ENCODE data around the gene ASMTL. TPM values are rescaled to one million over a fixed set of nuclear protein-coding genes. Genes with fewer than 3 reads are reported as not detected.
"Not testable (repeated sequence)": the region's sequence is repeated elsewhere in the genome, so short reads cannot be mapped to it uniquely, and the experiment has no call there.

ASMTL gene
- total RNA-seq, 1 experiment from 2014 or later = 5.6 TPM

DNA sequence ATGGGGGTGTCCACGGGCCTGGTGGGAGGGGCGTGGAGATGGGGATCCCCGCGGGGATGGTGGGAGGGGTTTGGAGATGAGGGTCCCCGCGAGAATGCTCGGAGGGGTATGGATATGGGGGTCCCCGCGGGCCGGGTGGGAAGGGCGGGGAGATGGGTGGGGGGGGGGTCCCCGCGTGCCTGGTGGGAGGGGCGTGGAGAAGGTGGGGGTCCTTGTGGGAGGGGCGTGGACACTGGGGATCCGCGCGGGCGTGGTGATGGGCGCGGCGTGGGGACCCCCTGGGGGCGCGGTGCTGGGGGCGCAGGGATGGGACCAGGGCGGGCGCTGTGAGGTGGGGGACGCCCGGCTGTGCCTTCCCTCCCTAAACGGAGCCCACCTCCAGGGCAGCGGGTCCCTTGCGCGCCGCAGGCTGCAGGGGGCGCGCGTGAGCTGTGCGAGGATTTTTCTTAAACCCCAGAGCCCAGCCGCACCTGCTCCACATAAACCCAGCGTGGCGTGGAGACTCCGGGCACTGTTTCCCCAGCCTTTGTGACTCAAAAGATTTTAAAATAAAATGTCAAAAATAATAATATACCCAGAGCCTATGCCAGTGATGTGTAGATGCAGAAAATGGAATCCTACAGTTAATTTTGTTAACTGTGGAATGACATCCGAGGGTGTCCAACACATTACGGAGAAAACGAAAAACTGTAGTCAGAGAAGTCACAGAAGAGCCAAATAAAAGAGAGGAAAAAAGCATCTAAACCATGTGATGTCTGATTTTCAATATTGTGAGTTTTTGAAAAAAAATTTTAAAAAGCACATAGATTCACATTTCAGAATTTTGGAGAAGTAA, 1.5 kb upstream of the ASMTL start:
- peak; percentile 58 for DNase-seq (ENCODE audit: low read depth)

DNA sequence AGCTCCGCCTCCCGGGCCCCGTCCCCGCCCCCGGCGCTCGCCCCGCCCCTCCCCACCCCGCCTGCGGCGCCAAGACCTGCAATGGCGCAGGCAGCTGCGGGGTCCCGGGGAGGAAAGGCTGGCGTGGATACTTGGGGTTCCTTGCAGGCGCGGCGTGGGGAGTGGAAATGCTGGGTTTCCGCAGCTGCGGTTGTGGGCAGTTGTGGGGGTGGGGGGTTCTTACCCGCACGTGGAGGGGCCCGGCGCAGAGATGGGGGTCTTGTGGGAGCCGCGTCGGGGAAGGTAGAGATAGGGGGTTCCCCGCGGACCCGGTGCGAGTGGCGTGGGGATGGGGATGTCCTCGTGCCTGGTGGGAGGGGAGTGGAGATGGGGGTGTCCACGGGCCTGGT, 680 bp upstream of the ASMTL start:
- no peak for DNase-seq (ENCODE audit: low read depth)

DNA sequence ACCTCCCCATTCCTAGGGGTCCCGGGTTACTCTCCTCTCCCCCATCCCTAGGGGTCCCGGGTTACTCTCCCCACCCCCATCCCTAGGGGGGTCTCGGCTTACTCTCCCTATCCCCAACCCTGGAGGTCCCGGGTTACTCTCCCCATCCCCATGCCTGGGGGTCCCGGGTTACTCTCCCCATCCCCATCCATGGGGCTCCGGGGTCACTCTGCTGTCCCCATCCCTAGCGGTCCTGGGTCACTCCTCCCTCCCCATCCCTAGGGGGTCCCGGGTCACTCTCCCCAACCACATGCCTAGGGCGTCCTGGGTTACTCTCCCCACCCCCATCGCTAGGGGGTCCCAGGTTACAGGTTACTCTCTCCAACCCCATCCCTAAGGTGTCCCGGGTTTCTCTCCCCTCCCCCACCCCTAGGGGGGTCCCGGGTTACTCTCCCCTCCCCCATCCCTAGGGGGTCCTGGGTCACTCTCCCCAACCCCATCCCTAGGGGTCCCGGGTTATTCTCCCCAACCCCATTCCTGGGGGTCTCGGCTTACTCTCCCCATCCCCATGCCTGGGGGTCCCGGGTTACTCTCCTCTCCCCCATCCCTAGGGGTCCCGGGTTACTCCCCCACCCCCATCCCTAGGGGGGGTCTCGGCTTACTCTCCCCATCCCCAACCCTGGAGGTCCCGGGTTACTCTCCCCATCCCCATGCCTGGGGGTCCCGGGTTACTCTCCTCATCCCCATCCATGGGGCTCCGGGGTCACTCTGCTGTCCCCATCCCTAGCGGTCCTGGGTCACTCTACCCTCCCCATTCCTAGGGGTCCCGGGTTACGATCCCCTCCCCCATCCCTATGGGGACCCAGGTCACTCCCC, 821 bp downstream of the ASMTL start:
- DNase-seq (ENCODE audit: low read depth) = no peak

DNA sequence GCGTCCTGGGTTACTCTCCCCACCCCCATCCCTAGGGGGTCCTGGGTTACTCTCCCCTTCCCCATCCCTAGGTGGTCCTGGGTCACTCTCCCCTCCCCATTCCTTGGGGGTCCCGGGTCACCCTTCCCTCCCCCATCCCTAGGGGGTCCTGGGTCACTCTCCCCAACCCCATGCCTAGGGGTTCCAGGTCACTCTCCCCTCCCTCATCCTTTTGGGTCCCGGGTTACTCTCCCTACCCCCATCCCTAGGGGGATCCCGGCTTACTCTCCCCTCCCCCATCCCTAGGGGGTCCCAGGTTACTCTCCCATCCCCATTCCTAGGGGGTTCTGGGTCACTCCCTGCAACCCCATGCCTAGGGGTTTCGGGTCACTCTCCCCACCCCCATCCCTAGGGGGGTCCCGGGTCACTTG, 1.5 kb downstream of the ASMTL start:
- no peak for DNase-seq (ENCODE audit: low read depth)

DNA sequence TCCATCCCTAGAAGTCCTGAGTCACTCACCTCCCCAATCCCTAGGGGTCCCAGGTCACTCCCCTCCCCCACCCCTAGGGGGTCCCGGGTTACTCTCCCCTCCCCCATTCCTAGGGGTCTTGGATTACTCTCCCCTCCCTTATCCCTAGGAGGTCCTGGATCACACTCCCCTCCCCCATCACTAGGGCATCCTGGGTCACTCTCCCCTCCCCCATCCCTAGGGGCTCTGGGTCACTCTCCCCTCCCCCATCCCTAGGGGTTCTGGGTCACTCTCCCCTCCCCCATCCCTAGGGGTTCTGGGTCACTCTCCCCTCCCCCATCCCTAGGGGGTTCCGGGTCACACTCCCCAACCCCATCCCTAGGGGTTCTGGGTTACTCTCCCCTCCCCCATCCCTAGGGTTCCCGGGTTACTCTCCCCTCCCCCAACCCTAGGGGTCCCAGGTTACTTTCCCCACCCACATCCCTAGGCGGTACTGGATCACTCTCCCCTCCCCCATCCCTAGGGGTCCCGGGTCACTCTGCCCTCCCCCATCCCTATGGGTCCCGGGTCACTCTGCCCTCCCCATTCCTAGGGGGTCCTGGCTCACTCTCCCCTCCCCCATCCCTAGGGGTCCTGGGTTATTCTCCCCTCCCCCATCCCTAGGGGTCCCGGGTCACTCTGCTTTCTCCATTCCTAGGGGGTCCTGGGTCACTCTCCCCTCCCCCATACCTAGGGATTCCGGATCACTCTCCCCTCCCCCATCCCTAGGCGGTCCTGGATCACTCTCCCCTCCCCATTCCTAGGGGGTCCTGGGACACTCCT, 2.1 kb downstream of the ASMTL start:
- DNase-seq (ENCODE audit: low read depth) = no peak

DNA sequence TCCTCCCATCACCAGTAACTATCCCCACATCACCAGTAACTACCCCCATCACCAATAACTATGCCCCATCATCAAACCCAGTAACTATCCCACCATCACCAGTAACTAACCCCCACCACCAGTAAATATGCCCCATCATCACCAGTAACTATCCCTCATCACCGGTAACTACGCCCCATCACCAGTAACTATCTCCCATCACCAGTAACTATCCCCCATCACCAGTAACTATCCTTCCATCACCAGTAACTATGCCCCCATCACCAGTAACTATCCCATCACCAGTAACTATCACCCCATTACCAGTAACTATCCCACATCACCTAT, 2.9 kb downstream of the ASMTL start:
- DNase-seq (ENCODE audit: low read depth) = no peak

DNA sequence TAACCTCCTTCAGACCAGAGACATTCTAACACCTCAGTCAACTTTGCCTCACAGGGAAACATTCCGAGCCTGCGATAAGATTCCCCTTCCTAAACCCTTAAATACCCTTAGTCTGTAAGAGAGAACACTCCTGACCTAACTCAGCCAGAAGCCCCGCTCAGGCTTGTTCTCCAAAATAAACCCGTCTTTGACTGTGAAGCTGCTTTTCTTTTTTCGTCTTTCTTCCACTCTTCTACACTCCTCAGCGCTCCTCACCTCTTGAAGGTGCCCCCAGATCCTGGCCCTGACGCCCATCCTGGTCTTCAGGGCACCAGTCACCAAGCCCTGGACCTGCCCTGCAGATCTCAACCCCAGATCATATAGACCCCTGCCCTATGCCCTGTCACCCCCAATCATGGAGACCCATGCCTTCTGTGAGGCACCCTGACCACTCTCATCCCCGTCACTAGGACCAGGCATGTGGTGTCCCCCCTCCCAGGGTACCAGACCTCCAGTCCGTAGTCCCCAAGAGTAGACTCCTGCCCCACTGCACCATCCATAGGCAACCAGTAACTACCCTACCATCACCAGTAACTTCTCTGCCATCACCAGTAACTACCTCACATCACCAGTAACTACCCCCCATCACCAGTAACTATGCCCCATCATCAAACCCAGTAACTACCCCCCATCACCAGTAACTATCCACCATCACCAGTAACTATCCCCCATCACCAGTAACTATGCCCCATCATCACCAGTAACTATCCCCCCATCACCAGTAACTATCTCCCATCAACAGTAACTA, 3.5 kb downstream of the ASMTL start:
- no peak for DNase-seq (ENCODE audit: low read depth)

DNA sequence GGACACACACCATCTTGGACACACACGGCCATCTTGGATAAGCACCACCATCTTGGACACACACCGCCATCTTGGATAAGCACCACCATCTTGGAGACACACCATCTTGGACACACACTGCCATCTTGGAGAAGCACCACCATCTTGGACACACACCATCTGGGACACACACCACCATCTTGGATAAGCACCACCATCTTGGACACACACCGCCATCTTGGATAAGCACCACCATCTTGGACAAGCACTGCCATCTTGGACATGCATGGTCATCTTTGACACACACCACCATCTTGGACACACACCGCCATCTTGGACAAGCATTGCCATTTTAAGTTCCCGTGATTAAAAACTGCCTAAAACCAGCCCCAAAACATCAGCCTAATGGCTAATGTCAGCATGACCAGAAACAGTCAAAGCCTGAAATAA, 4.1 kb downstream of the ASMTL start:
- DNase-seq (ENCODE audit: low read depth) = not testable (repeated sequence)

DNA sequence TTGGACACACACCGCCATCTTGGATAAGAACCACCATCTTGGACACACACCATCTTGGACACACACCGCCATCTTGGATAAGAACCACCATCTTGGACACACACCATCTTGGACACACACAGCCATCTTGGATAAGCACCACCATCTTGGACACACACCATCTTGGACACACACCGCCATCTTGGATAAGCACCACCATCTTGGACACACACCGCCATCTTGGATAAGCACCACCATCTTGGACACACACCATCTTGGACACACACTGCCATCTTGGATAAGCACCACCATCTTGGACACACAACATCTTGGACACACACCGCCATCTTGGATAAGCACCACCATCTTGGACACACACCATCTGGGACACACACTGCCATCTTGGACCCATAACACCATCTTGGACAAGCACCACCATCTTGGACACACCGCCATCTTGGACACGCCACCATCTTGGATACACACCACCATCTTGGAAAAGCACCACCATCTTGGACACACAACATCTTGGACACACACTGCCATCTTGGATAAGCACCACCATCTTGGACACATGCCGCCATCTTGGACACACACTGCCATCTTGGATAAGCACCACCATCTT, 4.6 kb downstream of the ASMTL start:
- DNase-seq (ENCODE audit: low read depth) = not testable (repeated sequence)

DNA sequence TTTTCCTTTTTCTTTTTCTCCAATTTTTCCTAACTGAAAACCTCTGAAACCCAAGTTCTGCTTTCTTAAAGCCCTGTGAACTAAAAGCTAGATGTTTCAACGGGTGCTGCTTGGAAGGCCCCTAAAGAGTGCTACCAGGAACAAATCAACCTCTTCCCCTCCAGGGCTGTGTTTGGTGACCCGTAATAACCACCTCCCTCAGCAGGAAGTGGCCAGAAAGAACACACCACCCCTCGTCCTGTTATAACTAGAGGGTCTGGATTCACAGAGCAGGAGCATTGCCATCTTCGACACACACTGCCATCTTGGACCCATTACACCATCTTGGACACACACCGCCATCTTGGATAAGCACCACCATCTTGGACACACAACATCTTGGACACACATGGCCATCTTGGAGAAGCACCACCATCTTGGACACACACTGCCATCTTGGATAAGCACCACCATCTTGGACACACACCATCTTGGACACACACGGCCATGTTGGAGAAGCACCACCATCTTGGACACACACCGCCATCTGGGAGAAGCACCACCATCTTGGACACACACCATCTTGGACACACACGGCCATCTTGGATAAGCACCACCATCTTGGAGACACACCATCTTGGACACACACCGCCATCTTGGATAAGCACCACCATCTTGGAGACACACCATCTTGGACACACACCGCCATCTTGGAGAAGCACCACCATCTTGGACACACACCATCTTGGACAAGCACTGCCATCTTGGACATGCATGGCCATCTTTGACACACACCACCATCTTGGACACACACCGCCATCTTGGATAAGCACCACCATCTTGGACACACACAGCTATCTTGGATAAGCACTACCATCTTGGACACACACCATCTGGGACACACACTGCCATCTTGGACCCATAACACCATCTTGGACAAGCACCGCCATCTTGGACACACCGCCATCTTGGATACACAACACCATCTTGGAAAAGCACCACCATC, 5.4 kb downstream of the ASMTL start:
- not testable (repeated sequence) for DNase-seq (ENCODE audit: low read depth)

DNA sequence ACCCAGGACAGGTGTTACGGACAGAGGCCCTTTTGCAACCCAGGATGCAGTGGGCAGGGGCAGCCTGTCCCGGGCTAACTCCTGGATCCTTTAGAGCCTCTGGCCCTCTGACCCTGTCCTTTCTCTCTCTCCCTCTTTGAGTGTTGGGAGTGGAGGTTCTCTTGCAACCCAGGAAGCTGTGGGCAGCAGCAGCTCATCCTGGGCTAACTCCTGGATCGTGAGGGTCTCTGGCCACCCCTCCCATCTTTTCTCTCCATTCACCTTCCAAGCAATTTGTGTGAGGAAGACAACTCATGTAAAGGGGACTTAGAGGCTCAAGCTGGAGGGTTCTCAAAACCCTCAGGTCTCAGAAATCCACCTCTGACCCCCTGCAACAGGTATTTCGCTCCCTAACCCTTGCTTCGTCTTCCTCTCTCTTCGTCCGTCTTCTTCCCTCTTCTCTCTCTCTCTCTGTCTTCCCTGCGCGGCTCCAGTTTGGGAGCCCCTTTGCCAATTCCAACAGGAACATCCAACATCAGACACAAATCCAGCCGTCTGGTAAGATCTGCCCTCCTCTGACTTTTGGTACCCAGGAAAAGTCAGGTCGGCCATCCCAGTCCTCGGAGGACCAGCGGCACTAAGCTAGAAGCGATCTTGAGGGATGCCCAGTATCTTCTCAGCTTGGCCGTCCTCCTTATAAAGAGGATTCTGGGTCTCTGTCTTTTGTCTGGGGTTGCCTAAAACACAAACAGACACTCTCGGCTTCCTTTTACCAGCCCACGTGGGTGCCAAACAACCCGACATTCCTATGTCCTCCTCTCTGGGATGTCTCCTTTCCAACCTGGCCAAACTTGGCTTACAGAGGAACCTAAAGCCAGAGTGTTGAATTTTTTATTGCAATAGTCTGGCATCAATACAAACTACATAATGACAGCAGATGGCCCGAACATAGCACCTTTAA, 7.9 kb downstream of the ASMTL start:
- no peak for DNase-seq (ENCODE audit: low read depth)

DNA sequence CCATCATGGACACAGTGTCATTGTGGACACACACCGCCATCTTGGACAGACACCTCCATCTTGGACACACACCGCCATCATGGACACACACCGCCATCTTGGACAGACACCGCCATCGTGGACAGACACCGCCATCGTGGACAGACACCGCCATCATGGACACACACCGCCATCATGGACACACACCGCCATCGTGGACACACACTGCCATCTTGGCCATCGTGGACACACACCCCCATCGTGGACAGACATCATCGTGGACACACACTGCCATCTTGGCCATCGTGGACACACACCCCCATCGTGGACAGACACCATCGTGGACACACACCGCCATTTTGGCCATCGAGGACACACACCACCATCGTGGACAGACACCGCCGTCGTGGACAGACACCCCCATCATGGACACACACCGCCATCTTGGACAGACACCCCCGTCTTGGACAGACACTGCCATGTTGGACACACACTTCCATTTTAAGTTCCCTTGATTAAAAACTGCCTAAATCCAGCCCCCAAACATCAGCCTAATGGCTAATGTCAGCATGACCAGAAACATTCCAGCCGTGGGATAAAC, 9.1 kb downstream of the ASMTL start:
- no peak for DNase-seq (ENCODE audit: low read depth)

DNA sequence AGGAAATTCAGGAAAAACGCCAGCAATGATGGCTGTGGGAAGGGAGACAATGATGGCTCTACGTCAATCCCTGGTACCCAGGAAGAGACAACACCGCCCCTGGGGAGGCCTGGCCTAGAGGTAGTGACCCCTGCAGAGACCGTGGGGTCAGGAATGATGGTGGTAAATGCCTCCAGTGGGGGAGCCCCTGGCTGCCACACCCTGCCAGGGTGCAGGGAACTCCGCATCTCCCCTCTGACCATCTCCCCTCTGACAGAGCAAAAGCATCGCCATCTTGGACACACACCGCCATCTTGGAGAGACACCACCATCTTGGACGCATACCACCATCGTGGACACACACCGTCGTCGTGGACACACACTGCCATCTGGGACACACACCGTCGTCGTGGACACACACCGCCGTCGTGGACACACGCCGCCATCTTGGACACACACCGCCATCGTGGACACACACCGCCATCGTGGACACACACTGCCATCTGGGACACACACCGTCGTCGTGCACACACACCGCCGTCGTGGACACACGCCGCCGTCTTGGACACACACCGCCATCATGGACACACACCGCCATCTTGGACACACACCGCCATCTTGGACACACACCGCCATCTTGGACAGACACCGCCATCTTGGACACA, 9.9 kb downstream of the ASMTL start:
- no peak for DNase-seq (ENCODE audit: low read depth)

DNA sequence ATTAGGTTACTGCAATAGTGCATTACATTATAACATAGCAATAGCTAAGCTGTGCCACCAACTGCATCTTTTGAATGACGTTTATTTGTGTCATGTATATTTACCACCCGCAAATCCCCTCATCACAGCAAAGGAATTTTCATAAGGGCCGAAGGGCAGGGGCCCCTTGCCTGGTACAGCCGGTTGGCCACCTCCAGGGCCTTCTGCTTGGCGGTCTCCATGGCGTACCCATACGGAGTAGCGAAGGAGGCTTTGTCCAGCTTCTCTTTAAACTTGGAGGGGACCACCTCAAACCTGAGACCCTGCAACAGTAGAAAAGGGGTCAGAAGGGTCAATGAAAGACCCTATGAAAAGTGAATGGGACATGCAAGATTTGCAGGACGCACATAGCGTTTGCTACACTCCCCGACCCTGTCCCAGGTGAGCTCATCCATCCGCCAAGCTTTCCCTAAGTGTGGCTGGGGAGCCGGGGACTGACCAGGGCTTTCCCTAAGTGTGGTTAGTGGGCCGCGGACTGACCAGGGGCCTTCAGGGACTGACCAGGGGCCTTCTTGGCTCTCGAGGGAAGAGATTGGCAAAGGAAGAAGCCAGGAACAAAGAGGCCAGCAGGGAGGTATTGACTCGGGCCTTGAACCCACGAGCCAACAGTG, 10.6 kb downstream of the ASMTL start:
- DNase-seq (ENCODE audit: low read depth) = no peak

DNA sequence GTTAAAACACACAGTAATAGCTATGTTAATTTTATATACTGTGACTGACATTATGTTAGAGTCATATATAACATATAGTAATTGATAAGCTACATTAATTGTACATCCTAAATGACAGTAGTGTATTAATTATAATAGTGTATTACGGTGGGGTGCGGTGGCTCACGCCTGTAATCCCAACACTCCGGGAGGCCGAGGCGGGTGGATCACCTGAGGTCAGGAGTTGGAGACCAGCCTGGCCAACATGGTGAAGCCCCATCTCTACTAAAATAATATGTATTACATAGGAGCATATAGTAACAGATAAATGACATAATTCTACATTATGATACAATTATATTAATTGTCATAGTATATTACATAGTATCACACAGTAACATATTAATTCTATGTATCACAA, 12.2 kb downstream of the ASMTL start:
- no peak for DNase-seq (ENCODE audit: low read depth)

DNA sequence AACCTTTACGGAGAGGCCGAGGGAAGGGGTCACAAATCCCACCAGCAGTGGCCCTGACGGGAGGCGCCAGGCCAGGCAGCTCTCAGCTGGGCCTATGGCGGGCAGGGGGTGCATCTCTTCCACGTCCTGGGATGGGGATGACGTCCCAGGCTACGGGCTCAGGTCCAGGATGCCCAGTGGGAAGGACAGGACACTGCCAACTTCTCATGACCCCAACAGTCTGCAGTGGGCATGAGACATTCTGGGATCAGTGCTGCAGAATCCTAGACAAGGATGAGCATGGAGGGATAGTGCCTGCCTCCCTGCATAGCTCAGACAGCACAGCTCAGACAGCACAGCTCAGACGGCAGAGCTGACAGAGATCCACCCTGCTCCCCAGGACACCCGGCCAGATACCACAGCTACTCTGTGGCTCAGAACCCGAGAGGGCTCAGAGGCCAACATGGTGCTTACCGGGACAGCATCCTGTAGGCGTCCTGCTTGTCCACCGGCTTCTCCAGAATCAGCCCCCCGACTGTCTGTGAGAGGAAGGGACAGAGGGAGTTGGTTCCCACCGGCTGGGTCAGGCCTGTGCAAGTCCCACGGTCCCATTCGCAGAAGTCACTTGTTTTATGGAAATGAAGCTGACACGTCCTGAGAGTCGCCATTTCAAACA, 17.3 kb downstream of the ASMTL start:
- no peak for DNase-seq (ENCODE audit: low read depth)

DNA sequence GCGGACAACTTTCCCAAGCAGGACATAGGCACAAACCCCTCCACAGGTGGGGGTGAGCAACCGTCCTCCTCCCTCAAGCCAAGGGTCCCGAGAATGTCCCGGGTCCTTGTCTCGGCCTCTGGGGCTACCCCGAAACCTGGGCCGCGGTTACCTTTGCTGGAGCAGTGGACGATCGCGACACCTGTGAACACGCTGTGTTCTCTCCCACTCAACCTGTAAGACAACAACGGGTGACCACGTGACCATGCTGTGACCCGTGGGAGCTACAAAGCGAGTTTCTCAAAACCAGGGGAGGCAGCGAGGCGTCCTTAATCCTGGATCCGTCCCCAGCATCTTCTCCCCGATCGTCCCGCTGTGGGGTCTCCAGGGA, 17.9 kb downstream of the ASMTL start:
- DNase-seq (ENCODE audit: low read depth) = no peak

All from RPMI7951 (cell line).